22Rv1 (cell line): ENCODE measurements around the gene ACBD3.
A peak's percentile ranks its signal among the peaks of the same experiment; 100 is the strongest.

Experiments used
- CTCF ChIP-seq: fragments of 450-650 bp; IDR thresholded peaks from 2 replicates; pipeline ENCODE4 v1.5.1; 2017; ENCODE audit warnings: mild to moderate bottlenecking
- ZFX ChIP-seq: fragments of 450-650 bp; IDR thresholded peaks from 2 replicates; pipeline ENCODE4 v1.6.1; 2017; ENCODE audit warnings: antibody characterized with exemption, borderline replicate concordance

GRCh38 chr1:226201029-226201593 lies 14.6 kb upstream of the ACBD3 start:
- TF ChIP-seq CTCF = peak; percentile 33
- TF ChIP-seq ZFX = no peak
